ENCODE results near the gene ITGB3.

The ITGB3 gene

DNA sequence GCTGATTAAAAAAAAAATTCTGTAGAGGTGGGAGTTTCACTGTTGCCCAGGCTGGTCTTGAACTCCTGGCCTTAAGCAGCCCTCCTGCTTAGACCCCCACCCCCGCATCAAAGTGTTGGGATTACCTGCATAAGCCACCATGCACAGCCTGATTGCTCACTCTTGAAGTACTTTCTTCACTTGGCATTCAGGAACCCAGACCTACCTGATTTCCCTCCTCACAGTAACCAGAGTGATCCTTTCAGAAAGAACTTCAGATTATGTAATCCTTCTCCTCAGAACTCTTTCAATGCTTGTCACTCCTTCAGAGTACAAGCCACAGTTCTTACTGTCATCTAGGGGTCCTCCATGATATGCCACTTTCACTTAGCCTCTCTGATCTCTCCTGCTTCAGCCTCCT lies 71.5 kb downstream of the ITGB3 start:
- peak overlapping the region; percentile 83 for H3K4me3 ChIP-seq (ENCODE audit: low read depth, low read length)
- TF ChIP-seq, protein P1, sequence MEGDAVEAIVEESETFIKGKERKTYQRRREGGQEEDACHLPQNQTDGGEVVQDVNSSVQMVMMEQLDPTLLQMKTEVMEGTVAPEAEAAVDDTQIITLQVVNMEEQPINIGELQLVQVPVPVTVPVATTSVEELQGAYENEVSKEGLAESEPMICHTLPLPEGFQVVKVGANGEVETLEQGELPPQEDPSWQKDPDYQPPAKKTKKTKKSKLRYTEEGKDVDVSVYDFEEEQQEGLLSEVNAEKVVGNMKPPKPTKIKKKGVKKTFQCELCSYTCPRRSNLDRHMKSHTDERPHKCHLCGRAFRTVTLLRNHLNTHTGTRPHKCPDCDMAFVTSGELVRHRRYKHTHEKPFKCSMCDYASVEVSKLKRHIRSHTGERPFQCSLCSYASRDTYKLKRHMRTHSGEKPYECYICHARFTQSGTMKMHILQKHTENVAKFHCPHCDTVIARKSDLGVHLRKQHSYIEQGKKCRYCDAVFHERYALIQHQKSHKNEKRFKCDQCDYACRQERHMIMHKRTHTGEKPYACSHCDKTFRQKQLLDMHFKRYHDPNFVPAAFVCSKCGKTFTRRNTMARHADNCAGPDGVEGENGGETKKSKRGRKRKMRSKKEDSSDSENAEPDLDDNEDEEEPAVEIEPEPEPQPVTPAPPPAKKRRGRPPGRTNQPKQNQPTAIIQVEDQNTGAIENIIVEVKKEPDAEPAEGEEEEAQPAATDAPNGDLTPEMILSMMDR (IDR thresholded peaks at IDR 0.05; ENCODE audit: low read depth, low read length, missing control alignments): no peak
- DNase-seq (ENCODE audit: low read depth): no peak

DNA sequence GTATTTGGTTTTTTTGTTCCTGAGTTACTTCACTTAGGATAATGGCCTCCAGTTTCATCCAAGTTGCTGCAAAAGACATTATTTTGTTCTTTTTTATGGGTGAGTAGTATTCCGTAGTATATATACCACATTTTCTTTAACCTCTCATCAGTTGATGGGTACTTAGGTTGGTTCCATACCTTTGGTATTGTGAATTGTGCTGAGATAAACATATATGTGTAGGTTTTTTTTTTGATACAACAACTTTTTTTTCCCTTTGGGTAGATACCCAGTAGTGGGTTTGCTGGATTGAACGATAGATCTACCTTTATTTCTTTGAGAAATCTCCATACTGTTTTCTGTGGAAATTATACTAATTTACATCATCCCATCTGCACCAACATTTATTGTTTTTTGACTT lies 76.9 kb downstream of the ITGB3 start:
- TF ChIP-seq, protein P1 (IDR thresholded peaks at IDR 0.05; ENCODE audit: low read depth, low read length, missing control alignments): no peak
- DNase-seq (ENCODE audit: low read depth): no peak
- no peak overlapping the region for H3K4me3 ChIP-seq (ENCODE audit: low read depth, low read length)

DNA sequence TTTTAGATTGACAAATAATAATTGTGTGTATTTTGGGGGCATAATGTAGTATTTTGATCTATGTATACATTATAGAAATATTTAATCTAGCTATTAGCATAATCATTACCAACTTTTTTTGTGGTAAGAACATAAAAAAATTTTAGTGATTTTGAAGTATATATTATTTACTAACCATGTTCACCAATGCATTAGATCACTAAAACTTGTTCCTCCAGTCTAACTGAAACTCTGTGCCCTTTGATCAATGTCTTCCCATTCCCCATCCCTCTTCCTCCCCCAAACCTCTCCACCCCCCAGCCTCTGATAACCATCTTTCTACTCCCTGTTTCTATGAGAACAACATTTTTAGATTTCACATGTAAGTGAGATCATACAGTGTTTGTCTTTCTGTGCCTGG lies 78.7 kb downstream of the ITGB3 start:
- DNase-seq (ENCODE audit: low read depth): no peak
- TF ChIP-seq, protein P1 (IDR thresholded peaks at IDR 0.05; ENCODE audit: low read depth, low read length, missing control alignments): no peak
- no peak overlapping the region for H3K4me3 ChIP-seq (ENCODE audit: low read depth, low read length)

DNA sequence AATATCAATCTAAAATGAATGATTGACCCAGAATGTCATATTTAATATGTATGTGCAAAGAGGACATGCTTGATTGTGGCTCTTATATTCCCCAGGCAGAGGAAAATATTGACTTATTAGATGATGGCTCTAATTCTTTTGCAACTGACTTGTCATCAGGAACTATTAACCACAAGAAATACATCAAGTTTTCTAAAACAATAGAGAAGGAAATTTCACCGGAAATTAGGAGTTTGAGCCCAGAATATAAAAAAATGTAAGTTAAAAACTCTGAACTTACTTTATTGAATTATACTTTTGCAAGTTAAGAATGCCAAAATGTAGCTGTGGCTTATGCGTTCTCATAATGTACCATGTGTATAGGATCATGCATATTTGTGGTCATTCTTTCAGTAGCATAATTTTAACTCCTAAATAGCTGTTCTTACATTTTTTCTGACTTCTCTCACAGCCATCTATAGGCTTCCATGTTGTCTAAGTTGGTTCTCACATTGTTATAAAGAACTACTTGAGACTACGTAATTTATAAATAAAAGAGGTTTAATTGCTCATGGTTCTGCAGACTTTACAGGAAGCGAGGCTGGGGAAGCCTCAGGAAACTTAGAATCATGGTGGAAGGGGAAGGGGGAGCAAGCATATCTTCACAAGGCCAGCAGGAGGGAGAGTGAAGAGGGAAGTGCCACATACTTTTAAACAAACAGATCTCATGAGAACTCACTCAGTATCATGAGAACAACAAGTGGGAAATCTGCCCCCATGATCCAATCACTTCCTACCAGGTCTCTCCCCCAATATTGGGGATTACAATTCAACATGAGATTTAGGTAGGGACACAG lies 81.7 kb downstream of the ITGB3 start:
- TF ChIP-seq, protein P1 (IDR thresholded peaks at IDR 0.05; ENCODE audit: low read depth, low read length, missing control alignments): no peak
- no peak for DNase-seq (ENCODE audit: low read depth)
- H3K4me3 ChIP-seq (ENCODE audit: low read depth, low read length): no peak overlapping the region

DNA sequence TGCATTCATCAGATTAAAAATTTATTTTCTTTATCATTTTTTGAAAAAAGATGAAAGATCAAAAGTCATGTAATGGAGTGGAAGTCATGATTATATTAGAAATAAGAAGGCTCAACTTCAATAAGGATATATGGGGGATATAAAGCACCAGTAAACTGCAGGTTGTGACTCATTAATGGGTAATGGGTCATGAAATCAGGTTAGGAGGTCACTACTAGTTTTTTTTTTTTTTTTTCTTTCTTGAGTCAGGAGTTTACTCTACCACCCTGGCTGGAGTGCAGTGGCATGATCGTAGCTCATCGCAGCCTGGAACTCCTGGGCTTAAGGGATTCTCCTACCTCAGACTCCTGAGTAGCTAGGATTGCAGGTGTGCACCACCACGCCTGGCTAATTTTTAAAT lies 84.4 kb downstream of the ITGB3 start:
- H3K4me3 ChIP-seq (ENCODE audit: low read depth, low read length): no peak overlapping the region
- TF ChIP-seq, protein P1 (IDR thresholded peaks at IDR 0.05; ENCODE audit: low read depth, low read length, missing control alignments): no peak
- DNase-seq (ENCODE audit: low read depth): no peak

DNA sequence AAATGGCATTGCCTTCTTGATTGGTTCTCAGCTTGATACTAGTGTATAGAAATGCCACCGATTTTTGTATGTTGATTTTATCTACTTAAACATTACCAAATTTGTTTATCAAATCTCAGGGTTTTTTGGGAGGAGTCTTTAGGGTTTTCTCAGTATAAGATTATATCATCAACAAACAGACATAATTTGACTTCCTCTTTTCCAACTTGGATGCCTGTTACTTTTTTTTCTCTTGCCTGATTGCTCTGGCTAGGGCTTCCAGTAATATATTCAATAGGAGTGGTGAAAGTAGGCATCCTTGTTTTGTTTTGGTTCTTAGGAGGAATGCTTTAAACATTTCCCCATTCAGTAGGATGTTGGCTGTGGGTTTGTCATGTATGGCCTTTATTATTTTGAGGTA lies 99.2 kb downstream of the ITGB3 start:
- no peak overlapping the region for H3K4me3 ChIP-seq (ENCODE audit: low read depth, low read length)
- DNase-seq (ENCODE audit: low read depth): no peak
- TF ChIP-seq, protein P1 (IDR thresholded peaks at IDR 0.05; ENCODE audit: low read depth, low read length, missing control alignments): no peak

DNA sequence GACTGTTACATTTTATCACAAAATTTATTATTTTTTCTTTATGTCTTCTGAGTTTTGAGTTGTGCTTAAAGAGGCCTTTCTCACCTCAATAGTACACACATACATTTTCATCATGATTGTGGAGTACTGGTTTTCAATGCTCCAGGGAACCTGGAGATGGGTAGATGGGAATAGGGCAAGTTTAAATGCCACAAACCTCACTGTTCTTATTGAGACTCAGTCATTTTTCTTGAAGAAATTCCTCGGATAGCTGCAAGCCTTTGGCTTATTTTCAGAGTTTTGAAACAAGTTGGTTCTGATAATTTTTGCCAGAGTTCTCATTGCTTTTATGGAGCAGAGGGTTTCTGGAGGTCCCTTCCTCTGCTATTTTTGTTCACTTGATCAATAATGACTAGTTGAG lies 105.0 kb downstream of the ITGB3 start:
- no peak for DNase-seq (ENCODE audit: low read depth)
- TF ChIP-seq, protein P1 (IDR thresholded peaks at IDR 0.05; ENCODE audit: low read depth, low read length, missing control alignments): no peak
- no peak overlapping the region for H3K4me3 ChIP-seq (ENCODE audit: low read depth, low read length)

All from GM12864 (cell line).